HG02759 (cell line): ENCODE results near the gene SSH2.
"Not testable (repeated sequence)": the region's sequence is repeated elsewhere in the genome, so short reads cannot be mapped to it uniquely, and the experiment has no call there.

Experiments
- ATAC-seq: cut with Tn5 transposase; IDR thresholded peaks from one replicate; pipeline ENCODE4 v1.9.1; 2021; ENCODE audit warnings: mild to moderate bottlenecking, moderate library complexity; ENCODE audit not compliant: unreplicated experiment

SSH2 gene

DNA sequence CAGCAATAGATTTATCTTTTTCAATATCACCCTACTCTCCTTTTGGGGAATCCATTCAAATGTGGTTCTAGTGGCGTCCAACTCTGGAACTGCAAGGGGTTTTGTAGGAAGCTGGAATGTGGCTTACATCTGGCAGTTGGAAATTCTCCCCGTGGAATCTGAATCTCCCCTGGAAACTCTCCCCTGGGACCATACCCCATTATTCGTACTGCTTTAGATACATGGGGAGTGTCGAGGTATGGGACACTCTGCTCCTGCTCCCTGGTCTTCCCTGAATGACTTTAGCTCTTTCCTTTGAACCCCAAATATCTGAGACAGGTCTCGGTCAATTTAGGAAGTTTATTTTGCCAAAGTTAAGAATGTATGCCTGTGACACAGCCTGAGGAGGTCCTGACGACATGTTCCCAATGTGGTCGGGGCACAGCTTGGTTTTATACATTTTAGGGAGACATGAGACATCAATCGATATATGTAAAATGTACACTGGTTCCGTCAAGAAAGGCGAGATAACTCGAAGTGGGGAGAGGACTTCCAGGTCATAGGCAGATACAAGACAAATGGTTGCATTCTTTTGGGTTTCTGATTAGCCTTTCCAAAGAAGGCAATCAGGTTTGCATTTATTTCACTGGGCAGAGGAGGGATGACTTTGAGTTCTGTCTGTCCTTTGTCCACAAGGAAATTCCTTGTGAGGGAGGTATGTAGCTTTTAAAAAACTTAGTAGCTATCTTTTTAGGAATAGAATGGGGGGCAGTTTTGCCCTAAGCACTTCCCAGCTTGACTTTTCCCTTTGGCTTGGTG lies 218.2 kb downstream of the SSH2 start:
- no peak for ATAC-seq

DNA sequence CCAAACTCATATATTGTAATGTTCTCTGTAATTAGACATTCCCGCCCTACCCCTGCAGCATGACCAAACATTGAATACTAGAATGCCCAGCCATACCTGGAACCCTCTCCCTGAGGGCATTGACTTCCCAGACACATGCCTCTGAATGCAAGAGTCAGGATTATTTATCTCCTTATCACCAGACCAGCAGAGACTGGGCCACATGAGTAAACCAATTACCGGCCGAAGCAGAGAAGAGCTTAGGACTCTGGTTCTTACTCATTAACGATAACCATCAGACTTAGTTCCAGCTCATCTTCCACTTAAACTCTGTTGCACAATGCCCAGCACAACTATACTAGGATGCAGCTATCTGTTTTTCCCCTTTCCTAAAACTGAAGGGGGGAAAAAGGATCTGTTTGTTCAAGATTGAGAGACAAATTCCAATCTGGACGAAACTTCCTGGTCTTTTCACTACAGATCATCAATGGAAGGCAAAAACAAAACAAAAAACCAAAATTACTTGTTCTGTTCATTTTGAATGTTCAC lies 219.1 kb downstream of the SSH2 start:
- no peak for ATAC-seq

DNA sequence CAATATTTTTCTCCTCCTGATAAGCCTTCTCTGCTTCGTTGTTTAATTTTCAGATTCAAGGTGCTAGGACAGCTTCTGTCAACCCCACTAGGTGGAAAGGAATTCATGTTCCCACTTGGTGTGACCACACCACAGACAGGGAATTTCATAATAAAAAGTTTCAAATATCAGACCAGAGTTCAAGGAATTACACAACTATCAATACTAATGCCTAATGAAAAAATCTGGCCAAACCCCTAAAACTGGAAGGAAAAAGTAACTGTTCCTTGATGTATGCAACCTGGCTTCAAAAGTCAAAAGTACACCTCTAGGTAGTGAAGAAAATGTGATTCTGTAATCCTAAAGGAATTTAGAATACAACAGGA lies 219.5 kb downstream of the SSH2 start:
- no peak for ATAC-seq

DNA sequence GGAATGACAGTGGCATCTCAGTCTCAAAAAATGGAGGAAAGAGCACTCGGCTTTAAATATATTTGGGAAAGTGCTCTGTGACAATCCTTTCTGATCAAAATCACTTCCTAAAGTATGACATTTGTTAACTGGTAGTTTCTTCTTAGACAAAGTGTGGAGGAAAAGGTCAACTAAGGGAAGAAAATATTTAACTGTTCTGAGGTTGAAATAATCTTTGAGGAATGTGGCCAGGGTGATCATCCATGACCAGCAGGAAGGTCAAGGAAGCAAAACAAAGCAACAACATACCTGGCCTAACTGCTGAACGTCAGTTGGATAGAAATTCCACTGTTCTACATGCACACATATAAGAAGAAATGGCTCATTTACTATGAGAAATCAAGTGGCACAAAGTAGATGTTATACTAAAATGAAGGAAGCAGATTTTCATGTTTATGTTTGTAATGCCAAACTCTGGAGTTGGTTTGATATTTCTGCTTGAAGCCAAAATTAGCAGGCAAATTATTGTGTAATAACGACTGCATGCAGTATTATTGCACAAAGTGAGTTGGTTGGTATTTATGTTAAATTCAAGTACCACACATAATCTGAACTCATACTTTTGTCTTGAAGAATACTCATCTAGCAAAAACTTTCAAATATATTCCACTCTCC lies 220.0 kb downstream of the SSH2 start:
- no peak for ATAC-seq

DNA sequence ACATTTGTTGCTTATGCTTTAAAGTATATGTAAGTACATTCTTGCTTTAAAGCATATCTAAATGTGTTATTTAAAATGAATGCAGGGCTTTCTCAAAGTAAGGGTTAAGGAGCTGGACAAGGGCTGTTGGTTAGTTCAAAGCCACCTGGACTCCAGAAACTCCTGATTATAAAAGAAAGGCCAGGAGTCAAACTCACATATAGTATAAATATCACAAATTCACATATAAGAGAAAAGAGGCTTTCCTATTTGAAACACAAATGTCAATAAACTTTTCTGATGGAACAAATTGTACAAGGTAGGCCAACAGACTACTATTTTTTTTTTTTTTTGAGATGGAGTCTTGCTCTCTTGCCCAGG lies 222.8 kb downstream of the SSH2 start:
- no peak for ATAC-seq

DNA sequence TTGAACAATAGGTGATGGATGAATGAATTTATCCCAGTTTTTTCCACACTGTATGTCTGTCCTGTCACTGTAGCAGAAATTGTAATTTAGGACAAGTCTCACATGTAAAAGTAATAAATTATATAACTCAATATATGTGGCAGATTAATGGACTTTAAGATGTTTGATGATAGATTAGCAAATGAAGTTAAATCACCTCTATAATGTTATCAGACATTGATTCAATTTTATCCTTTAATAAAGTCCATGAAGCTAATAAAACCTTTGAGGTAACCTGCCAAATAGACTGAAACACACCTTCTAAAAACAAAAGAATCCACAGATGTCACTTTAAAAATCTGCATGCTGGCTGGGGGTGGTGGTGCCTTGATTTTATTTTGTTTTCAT lies 224.0 kb downstream of the SSH2 start:
- ATAC-seq = no peak

DNA sequence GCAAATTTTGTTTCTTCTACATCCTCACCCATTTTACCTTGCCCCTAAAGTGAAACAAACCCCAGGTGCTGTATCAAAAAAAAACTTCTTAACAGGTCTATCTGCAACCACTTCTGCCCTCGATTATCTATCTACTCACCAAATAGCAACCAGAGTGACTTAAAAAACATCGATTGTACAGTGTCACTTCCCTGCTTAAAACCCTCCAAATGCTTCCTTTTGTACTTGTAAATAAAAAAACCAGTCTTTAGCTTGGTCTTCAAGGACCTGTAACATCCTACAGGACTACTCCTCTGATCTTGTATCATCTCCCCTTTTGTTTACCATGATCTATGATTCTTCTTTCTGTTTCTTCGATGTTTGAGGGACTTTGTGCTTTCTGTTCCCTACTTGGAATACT lies 224.6 kb downstream of the SSH2 start:
- no peak for ATAC-seq

DNA sequence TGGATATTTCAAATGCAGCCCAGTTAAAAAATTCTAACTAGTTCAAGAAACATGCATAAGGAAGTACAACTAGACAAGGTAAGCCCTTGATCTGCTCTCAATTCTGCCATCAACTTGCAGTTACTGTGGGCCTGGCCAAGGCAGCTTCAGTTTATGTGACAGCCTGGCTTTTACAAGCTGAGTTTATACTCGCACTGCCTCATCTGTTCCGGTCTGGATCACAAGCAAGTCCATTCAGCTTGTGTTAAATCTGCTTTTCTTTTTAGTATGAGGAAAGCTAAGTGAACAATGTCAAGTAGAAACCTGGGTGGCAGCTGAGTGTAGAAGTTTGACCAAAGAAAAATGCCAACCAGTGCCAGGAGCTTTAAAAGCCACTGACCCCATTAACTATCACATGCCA lies 230.7 kb downstream of the SSH2 start:
- no peak for ATAC-seq

DNA sequence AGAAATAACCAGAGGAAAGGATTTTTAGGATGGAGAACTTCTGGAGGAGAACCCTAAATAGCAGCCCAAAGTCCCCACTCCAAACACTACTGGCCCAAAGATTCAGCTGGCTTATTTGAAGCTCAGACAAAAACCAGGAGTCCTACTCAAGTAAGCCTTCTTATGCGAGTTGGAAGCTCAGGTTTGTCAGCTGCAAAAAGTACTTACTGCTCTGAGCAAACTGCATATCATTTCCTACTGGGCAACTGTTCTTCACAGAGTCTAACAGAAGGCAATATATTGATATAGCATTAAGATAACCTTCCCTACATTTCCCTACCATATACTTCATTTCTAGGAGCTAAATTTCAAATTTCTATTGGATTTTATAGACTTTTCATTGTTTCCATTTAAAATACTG lies 231.2 kb downstream of the SSH2 start:
- ATAC-seq = no peak

DNA sequence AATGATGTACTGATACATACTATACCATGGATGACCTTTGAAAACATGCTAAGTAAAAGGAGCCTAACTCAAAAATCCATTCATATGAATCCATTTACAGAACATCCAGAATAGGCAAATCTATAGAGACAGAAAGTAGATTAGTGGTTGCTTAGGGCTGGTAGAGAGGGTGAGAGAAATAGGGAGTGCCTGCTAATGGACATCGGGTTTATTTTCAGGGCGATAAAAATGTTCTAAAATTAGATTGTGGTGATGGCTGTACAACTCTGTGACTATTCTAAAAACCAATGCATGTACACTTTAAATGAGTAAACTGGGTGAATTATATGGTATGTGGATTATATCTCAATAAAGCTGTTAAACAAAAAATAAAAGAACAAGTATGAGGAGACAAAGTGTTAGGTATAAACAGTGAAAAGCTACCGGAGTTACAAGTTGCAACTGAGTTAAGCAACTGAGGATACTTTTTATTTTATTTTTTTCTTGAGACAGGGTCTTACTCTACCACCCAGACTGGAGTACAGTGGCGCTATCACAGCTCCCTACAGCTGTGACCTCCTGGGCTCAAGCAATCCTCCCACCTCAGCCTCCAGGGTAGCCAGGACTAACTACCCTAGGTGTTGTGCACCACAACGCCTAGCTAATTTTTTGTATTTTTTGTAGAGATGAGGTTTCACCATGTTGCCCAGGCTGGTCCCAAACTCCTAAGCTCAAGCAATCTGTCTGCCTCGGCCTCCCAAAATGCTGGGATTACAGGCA lies 231.8 kb downstream of the SSH2 start:
- ATAC-seq = no peak

DNA sequence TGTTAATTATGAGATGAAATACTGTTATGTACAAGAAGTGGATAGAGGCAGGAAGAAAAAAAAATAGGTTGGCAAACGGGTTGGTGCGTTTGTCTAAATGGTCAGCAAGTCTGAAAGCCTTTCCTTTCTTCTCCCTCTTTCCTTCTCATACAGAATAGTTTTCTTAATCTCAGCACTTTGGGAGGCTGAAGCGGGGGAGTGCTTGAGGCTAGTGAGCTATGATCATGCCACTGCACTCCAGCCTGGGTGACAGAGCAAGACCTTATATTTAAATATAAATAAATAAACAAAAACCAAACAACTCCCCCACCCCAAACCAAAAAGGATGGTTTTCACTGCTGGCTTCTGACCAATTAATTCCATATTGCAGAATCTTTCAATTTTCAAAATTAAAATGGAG lies 232.7 kb downstream of the SSH2 start:
- no peak for ATAC-seq

DNA sequence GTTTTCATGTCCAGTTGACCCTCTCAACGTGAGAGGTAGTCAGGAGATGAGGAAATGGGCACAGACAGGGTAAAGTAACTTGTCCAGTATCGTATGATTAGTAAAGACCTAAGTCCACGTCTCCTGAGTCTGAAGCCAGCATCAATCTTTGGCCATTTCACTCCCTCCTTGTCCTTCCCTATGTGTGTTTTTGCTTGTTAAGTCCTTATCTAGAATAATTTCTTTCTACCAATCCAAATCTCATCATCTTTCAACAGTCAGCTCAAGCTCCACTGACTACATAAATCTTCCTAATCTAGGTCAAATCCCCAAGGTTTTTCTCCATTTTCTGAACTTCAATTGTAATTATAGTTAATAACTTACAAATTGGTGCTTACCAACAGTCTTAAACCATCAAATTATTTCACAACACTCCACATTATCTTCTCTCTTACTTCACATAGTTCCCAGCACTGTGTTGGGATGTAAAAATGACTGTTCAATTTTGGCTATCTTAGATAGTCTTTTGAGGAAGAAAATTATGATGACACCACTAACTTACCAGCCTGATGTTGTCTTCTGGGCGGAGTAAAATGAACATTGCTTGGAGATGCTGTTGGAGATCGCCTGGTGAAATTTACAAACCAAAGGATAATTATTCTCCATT lies 235.0 kb downstream of the SSH2 start:
- ATAC-seq = no peak

DNA sequence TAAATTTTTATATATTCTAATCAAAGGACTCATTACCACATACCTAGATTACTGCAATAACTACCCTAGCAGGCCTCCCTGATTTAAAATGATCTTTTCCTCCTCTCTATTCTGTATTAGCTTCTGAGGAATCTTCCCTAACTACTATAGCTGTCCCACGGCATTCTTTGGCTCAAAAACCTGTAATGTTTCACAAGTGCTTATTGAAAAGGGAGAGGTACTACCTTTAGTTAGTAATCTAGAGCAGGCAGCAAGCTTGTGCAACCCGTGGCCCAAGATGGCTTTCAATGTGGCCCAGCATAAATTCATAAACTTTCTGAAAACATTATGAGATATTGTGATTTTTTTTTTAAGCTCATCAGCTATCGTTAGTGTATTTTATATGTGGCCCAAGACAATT lies 236.3 kb downstream of the SSH2 start:
- no peak for ATAC-seq

DNA sequence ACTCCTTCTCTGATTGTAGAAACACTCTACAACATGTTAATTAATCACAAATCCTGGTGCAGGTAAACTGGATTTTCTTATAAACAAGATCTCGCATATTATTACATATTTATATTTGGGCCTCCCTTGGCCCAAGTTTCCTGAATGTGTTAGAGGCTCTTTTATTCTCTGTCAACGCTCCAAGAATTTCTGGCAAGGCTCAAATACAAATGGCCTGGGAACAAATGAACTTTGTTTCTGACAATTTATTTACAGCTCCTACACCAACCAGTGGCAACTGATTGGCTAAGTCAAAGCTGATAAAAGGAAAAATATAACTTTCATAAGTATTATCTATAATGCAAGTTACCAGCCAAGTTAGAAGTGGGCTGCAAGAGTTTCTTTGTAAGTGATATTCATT lies 242.4 kb downstream of the SSH2 start:
- ATAC-seq = no peak

DNA sequence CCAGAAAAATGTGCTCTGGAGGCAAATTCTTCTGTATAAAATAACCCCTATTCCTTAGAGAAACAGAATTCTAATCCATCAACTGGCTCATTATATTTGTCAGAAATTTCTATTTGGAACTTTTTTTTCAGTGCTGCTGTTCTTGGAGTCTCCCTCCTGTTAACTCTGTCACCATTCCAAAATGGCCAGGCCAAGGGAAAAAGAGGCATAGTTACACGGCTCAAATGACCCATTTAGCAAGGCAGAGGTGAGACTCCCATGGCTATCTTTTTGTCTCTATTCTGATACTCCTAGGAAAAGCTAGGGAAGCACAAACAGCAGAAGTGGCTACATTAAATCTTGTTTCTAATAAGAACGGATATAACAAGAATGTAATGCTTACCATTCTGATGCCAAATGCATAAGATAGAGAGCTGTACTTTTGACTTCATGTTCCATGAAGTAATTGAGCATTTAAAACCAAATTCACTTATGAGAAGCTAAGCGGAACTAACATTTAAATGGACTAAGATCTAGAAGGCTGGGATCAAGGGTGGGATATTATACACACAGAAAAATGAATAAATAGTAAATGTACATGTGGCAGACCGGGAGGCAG lies 242.9 kb downstream of the SSH2 start:
- ATAC-seq = no peak

DNA sequence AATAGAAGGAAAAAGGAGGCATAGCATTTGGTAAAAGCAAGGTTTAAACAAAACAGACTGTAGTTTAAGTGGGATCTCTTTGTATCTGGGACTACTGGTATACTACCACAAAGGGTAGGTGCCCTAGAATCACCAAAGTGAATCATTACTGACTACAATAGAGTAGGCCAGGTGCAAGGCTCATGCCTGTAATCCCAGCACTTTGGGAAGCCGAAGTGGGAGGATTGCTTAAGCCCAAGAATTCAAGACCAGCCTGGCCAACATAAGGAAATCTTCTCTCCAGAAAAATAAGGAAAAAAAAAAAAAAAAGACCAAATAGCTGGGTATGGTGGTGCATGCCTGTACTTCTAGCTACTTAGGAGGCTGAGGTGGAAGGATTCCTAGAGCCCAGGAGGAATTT lies 246.5 kb downstream of the SSH2 start:
- no peak for ATAC-seq

DNA sequence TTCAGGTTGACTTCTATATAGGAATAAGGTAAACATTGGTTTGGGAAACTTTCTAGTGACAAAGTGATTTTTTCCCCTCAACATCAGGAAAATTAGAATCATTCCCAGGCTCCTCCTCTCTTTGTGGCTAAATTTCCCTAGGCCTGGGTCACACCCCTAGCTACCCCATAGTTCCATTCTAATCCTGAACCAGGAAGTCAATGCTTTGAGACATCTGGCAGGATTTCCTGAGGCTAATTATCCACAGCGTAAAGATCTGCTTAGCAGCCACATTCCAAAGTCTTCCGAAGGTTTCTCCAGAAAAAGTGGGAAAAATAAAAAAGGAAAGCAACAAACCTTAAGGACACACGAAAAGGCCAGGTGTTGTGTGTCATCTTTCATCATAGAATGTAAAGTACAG lies 247.0 kb downstream of the SSH2 start:
- no peak for ATAC-seq

DNA sequence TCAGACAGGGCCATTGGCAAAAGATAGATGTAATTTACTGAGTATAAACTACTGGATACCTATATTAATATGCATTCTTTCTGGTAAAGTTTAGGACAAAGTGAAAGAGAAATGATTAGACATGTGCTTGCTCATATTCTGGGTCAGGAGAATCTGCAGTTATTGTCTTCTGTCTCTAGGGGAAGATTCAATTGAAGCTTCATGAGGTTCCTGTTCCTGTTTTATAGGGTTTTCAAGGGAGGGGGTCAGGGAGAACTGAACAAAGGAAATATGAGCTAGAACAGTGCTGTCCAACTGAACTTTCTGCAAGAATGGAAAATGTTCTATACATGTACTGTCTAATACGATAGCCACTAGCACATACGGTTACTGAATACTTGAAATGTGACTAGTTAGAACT lies 248.0 kb downstream of the SSH2 start:
- no peak for ATAC-seq

DNA sequence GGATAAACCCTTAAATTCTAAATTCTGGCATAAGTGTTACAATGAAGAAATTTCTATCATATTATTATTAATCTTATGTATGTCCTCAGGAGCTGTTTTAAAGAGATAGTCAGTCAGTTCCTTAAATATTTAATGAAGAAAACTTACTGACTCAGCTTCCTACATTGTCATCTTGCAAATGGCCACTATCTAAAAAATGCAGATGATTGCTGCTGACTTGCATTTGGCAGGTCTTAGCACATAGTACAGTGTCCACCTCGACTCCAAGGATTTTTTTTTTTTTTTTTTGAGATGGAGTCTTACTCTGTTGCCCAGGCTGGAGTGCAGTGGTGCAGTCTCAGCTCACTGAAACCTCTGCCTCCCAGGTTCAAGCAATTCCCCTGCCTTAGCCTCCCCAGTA lies 252.2 kb downstream of the SSH2 start:
- ATAC-seq = no peak

DNA sequence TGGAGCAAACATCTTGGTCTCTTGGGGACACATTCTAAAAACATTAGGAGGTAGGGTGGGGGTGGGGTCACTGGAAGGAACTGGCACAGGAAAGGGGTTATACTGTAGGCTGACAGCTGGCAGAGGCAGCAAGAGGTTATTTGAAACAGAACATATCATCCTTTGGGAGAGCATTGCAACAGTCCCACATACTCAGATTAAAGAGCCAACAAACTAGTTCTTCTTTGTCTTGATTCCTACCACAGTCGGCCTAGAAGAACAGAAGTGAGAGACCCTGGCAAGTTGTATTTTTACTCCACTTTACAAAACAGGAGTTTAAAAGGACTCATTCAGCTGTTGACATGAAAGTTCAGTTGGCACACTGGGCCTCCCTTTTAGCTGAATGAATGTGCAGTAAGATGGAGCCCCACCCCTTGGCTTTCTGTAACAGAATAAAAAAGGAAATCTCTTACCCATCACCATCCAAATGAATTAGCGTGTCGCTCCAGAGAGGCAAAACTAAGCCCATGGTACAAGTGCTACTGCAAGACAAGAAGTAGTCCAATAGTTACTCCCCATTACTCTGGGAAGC lies 252.7 kb downstream of the SSH2 start:
- ATAC-seq = no peak

DNA sequence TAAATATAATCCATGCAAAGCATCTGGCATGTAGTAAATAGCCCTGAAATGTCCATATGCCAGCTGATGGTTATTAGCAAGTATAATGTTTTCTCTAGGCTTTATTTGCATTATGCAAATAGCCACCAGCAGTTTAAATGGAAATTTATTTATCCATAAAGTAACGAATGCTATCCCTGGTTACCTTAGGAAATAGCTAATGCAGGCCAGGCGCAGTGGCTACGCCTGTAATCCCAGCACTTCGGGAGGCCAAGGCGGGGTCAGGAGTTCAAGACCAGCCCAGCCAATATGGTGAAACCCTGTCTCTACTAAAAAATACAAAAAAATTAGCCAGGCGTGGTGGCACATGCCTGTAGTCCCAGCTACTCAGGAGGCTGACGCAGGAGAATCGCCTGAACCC lies 254.1 kb downstream of the SSH2 start:
- ATAC-seq = not testable (repeated sequence)
